Esophagus muscularis mucosa (tissue), 4 donors: ENCODE data around the gene FAAP100.

Source experiments
- EP300 ChIP-seq: sonication (generic); formaldehyde crosslinking; IDR thresholded peaks from one replicate; pipeline ENCODE4 v1.6.1; 2017; ENCODE audit warnings: antibody characterized with exemption
- POLR2A ChIP-seq: fragments of 450-650 bp; IDR thresholded peaks from one replicate; pipeline ENCODE4 v1.6.1; 2017; ENCODE audit warnings: antibody characterized with exemption, moderate library complexity, mild to moderate bottlenecking, low read depth
- POLR2AphosphoS5 ChIP-seq, 2 donors: sonication (generic); formaldehyde crosslinking; IDR thresholded peaks; one replicate each; pipeline ENCODE4 v1.6.1; 2017; ENCODE audit warnings: antibody characterized with exemption in 2 of 2
- TF ChIP-seq, protein P1 (sequence below), 3 experiments: fragments of 200-600 bp in 2 of 3; fragments of 450-650 bp in 1 of 3; sonication (generic) in 2 of 3; IDR thresholded peaks; one replicate each; pipeline ENCODE4 v1.5.1; 2017 to 2019; ENCODE audit warnings: antibody characterized with exemption in 3 of 3, mild to moderate bottlenecking in 2 of 3, moderate library complexity in 1 of 3

DNA sequence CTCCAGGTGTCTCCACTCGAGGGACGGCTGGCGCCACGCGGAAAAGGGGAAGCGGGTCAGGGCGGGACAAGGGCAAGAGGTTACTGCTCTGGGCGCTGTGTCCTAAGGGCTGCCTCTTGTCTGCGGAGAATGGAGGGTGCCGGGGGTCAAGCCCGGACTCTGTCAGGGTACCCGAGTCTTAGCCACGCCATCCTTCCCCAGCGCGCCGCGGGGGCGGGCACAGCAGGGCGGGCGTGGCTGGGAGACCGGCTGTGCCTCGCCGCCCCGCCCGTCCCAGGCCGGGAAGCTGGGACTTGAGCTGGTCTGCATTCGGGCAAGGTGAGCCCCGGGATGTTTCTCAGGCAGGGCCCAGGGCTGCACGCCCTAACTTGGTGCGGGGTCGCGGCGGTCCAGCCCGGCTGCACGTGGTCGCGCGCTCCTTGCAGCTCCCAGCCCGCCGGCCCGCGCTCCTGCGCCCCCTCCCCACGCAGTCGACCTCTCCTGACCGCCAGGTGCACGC lies 33.3 kb downstream of the FAAP100 start:
- TF ChIP-seq, protein P1, sequence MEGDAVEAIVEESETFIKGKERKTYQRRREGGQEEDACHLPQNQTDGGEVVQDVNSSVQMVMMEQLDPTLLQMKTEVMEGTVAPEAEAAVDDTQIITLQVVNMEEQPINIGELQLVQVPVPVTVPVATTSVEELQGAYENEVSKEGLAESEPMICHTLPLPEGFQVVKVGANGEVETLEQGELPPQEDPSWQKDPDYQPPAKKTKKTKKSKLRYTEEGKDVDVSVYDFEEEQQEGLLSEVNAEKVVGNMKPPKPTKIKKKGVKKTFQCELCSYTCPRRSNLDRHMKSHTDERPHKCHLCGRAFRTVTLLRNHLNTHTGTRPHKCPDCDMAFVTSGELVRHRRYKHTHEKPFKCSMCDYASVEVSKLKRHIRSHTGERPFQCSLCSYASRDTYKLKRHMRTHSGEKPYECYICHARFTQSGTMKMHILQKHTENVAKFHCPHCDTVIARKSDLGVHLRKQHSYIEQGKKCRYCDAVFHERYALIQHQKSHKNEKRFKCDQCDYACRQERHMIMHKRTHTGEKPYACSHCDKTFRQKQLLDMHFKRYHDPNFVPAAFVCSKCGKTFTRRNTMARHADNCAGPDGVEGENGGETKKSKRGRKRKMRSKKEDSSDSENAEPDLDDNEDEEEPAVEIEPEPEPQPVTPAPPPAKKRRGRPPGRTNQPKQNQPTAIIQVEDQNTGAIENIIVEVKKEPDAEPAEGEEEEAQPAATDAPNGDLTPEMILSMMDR (IDR thresholded peaks at IDR 0.05): no peak
- TF ChIP-seq POLR2A: no peak
- TF ChIP-seq POLR2AphosphoS5 (IDR thresholded peaks at IDR 0.05): no peak
- TF ChIP-seq EP300: no peak
